DND-41 (cell line): ENCODE results near the gene ARL16.

Experiments used
- ATAC-seq: fragments of 200-7000 bp; cut with Tn5 transposase; 3 replicates; pipeline ENCODE4 v1.9.1; 2021; ENCODE audit warnings: low read depth; ENCODE audit not compliant: insufficient read depth
- DNase-seq: peaks from one replicate; pipeline ENCODE4 v3.0.0-alpha.2; 2020
- H2AFZ ChIP-seq: 2 replicates; pipeline ENCODE4 v1.6.0; 2012; ENCODE audit warnings: low read depth, low read length
- H3K27ac ChIP-seq: 2 replicates; pipeline ENCODE4 v1.5.1; 2012; ENCODE audit warnings: low read length, inconsistent platforms
- H3K27me3 ChIP-seq: fragments of 200-600 bp; sonication (generic); 2 replicates; pipeline ENCODE4 v1.6.0; 2012; ENCODE audit warnings: low read length, mild to moderate bottlenecking, inconsistent platforms; ENCODE audit not compliant: insufficient read depth, poor library complexity
- H3K36me3 ChIP-seq: 2 replicates; pipeline ENCODE4 v1.5.1; 2012; ENCODE audit warnings: low read length, inconsistent platforms; ENCODE audit not compliant: insufficient read depth
- H3K4me1 ChIP-seq: 2 replicates; pipeline ENCODE4 v1.5.1; 2012; ENCODE audit warnings: mild to moderate bottlenecking, low read length; ENCODE audit not compliant: insufficient read depth
- H3K4me2 ChIP-seq: 2 replicates; pipeline ENCODE4 v1.6.0; 2012; ENCODE audit warnings: mild to moderate bottlenecking, moderate library complexity, low read length, inconsistent platforms; ENCODE audit not compliant: insufficient read depth
- H3K4me3 ChIP-seq, 2 experiments: fragments of 200-600 bp in 1 of 2; shearing (Covaris generic) in 1 of 2; 2 replicates each; pipeline ENCODE4 v1.5.1; 2012 to 2016; ENCODE audit warnings: inconsistent platforms in 2 of 2, low read length in 2 of 2, mild to moderate bottlenecking in 2 of 2, low read depth in 1 of 2, moderate library complexity in 1 of 2
- H3K79me2 ChIP-seq: 2 replicates; pipeline ENCODE4 v1.6.0; 2012; ENCODE audit warnings: low read length, inconsistent platforms; ENCODE audit not compliant: insufficient read depth
- H3K9ac ChIP-seq: 2 replicates; pipeline ENCODE4 v1.6.0; 2012; ENCODE audit warnings: low read depth, mild to moderate bottlenecking, inconsistent platforms, low read length, moderate library complexity
- H3K9me3 ChIP-seq: 2 replicates; pipeline ENCODE4 v1.5.1; 2012; ENCODE audit warnings: low read length, moderate library complexity, mild to moderate bottlenecking, inconsistent platforms; ENCODE audit not compliant: insufficient read depth, severe bottlenecking
- H4K20me1 ChIP-seq: 2 replicates; pipeline ENCODE4 v1.6.0; 2012; ENCODE audit warnings: low read length; ENCODE audit not compliant: insufficient read depth
- EZH2 ChIP-seq: IDR thresholded peaks from 3 replicates; pipeline ENCODE4 v1.6.1; 2012; ENCODE audit warnings: borderline replicate concordance, low read depth, mild to moderate bottlenecking, moderate library complexity, low read length, inconsistent platforms; ENCODE audit not compliant: severe bottlenecking
- TF ChIP-seq, protein P1 (sequence below): IDR thresholded peaks from 2 replicates; pipeline ENCODE4 v1.5.1; 2012; ENCODE audit warnings: borderline replicate concordance, low read length, moderate library complexity, mild to moderate bottlenecking; ENCODE audit not compliant: poor library complexity, severe bottlenecking; ENCODE audit errors: extremely low read depth

The ARL16 gene

DNA sequence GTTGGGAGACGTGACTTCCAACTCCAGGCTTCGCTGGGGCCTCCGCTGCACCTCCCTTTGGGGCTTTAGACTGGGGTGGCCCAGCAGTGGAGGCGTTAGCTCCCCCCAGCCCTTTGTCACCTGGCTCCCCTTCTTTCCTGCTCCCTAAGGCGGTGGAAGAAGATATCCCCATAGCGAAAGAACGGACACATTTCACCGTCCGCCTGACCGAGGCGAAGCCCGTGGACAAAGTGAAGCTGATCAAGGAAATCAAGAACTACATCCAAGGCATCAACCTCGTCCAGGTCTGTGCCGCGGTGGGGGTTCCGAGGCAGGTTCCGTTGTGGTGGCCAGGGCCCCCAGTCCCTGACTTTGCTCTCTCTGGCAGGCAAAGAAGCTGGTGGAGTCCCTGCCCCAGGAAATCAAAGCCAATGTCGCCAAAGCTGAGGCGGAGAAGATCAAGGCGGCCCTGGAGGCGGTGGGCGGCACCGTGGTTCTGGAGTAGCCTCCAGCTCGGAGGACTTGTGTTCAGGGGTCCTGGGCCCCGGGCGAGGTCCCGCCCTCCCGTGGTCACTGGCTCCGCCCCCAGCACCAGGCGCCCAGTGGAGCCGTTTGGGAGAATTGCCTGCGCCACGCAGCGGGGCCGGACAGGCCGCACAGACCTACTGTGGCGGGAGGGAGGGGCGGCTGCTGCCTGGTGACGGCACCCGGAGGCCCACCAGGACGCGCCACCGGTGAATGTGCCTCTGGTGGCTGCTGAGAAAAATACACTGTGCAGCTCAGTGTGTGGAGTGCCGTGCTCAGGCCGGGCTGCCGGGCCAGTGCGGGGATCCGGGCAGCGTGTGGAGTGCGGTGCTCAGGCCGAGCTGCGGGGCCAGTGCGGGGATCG, 23.4 kb upstream of the ARL16 start:
- Histone ChIP-seq H3K9ac (no peak overlapping the region), H3K4me1 (peaks cover 37% of the 10 kb centered on the region), H3K4me2 (no peak overlapping the region), H3K4me3 (no peak overlapping the region), H3K9me3 (no peaks in the 10 kb centered on the region), H3K79me2 (peaks cover 41% of the 10 kb centered on the region), H2AFZ (no peak overlapping the region), H3K27ac (no peak overlapping the region), H3K36me3 (peaks cover 51% of the 10 kb centered on the region), H4K20me1 (peaks cover 44% of the 10 kb centered on the region), H3K27me3 (no peaks in the 10 kb centered on the region)
- no peak for TF ChIP-seq EZH2
- TF ChIP-seq, protein P1, sequence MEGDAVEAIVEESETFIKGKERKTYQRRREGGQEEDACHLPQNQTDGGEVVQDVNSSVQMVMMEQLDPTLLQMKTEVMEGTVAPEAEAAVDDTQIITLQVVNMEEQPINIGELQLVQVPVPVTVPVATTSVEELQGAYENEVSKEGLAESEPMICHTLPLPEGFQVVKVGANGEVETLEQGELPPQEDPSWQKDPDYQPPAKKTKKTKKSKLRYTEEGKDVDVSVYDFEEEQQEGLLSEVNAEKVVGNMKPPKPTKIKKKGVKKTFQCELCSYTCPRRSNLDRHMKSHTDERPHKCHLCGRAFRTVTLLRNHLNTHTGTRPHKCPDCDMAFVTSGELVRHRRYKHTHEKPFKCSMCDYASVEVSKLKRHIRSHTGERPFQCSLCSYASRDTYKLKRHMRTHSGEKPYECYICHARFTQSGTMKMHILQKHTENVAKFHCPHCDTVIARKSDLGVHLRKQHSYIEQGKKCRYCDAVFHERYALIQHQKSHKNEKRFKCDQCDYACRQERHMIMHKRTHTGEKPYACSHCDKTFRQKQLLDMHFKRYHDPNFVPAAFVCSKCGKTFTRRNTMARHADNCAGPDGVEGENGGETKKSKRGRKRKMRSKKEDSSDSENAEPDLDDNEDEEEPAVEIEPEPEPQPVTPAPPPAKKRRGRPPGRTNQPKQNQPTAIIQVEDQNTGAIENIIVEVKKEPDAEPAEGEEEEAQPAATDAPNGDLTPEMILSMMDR = no peak
- ATAC-seq (no peak), DNase-seq (no peak)

DNA sequence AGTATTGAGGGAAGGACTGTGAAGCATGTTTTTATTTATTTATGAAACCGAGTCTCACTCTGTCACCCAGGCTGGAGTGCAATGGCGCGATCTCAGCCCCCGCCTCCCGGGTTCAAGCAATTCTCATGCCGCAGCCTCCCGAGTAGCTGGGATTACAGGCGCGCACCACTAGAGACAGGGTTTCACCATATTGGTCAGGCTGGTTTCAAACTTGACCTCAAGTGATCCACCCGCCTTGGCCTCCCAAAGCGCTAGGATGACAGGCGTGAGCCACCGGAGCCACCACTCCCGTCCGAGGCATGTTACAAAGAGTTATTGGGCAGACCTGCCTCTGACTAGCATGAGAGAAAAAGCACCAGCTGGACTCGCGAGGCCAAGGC, 22.6 kb upstream of the ARL16 start:
- H3K9ac ChIP-seq = no peak overlapping the region
- no peaks in the 10 kb centered on the region for H3K27me3 ChIP-seq
- H3K79me2 ChIP-seq = peaks cover 48% of the 10 kb centered on the region
- H3K9me3 ChIP-seq = no peaks in the 10 kb centered on the region
- peaks cover 59% of the 10 kb centered on the region for H3K36me3 ChIP-seq
- H4K20me1 ChIP-seq = peaks cover 51% of the 10 kb centered on the region
- H3K4me2 ChIP-seq = no peak overlapping the region
- DNase-seq = no peak
- no peak overlapping the region for H2AFZ ChIP-seq
- no peak overlapping the region for H3K4me3 ChIP-seq
- H3K4me1 ChIP-seq = peaks cover 38% of the 10 kb centered on the region
- no peak for ATAC-seq
- H3K27ac ChIP-seq = no peak overlapping the region
- TF ChIP-seq, protein P1 = no peak
- TF ChIP-seq EZH2 = no peak

DNA sequence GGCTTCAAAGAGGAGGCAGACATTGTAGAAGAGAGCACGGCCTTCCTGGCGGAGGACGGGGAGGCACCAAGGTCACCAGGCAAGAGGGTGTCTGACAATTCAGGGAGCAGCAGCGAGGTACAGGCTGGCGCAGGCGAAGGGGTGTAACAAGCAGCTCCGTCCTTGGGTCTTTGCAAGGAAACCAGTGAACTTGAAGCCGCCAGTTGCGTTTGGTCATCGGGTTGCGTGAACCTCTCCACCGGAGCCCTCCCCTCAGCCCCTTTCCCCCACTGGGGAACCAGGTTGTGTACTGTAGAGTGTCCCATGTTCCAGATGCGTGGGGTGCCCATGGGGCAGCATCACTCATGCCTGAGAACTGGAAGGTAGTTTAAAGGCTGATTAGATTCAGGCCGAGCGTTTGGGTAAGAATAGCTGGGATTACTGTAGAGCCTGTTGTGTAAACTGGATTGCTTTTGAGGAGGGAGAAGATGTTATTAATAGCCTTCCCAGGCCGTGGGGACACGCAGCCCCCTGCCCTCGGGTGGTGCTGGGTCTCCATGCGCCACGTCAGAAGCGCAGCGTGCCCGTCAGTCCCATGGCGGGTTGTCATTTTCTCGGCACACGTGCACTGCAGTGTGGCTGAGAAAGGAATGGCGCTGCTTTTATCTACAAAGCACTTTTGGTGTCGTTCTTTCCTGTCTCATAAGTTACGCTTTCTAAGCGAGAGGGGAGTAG, 22.1 kb upstream of the ARL16 start:
- Histone ChIP-seq H3K9me3 (no peaks in the 10 kb centered on the region), H3K4me1 (peaks cover 38% of the 10 kb centered on the region), H3K36me3 (peaks cover 64% of the 10 kb centered on the region), H3K27ac (no peak overlapping the region), H3K9ac (no peak overlapping the region), H3K27me3 (no peaks in the 10 kb centered on the region), H3K79me2 (peaks cover 54% of the 10 kb centered on the region), H2AFZ (no peak overlapping the region), H3K4me3 (no peak overlapping the region), H4K20me1 (peaks cover 57% of the 10 kb centered on the region), H3K4me2 (0 out of 2 replicates have a peak overlapping the region, but pooled peaks have one; percentile 11)
- ATAC-seq = no peak
- no peak for DNase-seq
- no peak for TF ChIP-seq EZH2
- TF ChIP-seq, protein P1 = no peak
